HG02870 (cell line): Measurements from ENCODE around the gene SOX11.

Experiments used
- ATAC-seq: cut with Tn5 transposase; IDR thresholded peaks from one replicate; pipeline ENCODE4 v1.9.1; 2021; ENCODE audit warnings: mild to moderate bottlenecking, moderate library complexity; ENCODE audit not compliant: unreplicated experiment

Gene SOX11

DNA sequence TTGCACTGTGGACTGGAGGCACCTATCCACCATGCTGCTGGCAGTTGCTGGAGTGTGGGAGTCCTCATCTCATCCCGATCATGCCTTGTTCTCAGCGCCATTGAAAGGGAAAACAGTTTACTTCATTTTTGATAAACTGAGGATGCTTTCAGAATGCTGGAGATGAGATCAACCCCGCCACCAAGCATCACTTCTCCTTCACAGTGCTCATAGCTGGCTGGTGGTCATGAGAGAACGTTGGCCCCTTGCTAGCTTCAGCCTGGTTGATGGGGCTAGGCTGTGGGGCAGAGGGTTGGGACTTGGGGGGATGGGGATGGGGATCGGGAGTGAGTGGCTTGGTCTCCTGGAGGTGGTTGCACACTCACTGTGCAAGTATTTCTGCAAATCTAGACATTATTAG is 30.1 kb downstream of the SOX11 start:
- no peak for ATAC-seq

DNA sequence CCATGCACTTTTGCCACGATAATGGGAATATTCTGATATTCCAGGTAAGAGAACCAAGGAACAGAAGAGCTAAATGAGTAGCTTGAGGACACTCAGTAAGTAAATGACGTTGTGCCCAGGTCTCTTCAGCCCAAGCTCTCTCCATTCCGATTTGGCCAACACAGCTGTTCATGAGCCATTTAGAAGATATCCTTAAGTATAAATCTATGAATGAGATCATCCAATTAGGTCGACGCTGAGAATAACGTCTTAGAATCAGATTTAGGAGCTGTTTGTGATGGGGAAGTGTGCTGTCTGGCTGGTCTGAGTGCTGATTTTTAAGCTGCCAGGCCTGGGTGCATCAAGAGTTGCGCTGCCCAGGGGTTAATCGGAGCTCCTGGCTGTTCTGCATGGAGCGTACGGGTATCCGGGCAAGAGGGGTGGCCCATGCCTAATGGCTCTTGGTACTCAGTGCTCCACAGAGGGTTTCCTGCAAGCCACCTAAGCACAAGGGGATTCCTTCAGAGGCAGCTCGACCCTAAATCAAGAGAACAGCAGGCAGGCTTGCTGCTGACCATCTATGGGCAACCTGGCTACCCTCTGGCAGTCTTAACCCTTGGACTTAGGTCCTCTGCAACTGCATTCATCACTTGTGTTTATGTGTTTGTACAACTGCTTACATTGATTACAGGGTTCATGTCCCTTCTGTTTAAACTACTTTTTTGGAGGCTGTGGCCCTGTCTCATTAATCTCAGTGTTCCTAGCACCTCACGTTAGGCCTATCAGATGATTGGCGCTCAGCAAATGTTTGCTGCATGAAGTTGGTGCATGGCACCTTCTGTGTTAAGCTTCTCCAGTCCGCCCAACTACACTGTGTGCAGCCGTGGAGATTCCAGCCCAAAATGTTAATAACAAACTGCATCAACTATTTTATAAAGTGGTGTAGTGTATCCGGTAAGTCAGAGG is 31.9 kb downstream of the SOX11 start:
- ATAC-seq = no peak

GRCh38 chr2:5725072-5725471 is 32.9 kb downstream of the SOX11 start:
- ATAC-seq = no peak

DNA sequence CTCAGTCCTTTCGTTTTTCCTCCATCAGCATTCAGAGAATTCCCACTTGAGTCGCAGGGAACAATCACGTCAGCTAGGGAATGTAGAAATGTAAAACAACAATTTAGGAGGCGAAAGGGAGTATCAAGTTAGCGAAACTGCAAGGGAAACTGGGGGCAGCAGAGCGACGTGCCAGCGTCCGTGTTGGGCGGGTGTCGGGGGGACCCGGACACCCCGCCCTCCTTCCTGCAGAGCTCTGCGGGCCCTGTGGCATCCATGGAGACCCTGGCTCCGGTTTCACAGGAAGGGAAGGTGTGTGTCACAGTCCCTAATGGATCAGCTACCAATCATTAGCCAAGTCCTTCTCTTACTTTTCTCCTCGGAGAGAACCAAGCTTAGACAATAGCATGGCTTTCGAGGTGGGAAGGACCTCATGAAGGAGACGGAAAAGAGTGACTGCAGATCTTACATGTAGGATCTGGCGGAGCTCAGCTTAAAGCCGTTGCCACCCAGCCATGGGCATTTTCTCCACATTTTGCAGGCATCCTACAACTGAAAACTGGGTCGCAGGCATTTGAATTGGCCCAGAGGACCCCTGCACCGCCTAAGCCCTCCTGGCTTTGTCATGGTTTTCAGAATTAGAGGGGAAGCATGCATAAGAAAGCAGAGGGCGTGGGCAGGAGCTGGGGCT is 33.7 kb downstream of the SOX11 start:
- no peak for ATAC-seq

DNA sequence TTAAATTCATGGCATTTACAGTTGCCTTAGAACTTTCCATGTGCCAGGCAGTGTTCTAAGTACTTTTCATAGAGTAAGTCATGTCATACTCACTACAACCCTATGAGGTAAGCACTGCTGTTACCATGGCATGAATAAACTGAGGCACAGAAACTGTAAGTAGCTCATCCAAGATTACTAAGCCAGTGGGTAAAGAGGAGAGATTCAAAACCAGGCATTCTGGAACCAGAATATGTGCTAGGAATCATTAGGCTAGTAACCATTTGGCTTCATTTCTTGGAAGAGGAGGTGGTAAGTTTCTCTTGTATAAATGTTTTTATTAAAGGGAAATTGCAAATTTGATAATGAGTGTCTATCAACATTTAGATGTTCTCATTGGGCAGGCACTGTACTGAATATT is 35.1 kb downstream of the SOX11 start:
- ATAC-seq = no peak

DNA sequence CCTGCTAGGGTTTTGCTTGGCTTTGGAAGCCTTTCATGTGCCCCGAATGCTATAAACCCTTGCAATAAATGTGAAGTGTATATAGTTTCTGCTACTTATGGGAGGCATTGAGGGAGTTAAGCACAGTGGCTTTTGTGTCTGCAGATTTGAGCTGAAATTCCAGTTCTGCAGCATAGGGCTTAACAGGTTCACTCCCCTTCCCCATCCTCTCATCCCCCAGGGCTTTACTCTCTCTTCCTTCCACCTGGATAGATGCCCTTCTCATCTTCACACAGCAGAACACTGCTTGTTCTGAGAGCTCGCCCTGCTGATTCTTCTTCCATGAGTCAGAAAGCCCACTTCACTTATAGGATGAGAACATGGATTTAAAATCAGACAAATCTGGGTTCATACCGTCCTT is 37.2 kb downstream of the SOX11 start:
- ATAC-seq = no peak

DNA sequence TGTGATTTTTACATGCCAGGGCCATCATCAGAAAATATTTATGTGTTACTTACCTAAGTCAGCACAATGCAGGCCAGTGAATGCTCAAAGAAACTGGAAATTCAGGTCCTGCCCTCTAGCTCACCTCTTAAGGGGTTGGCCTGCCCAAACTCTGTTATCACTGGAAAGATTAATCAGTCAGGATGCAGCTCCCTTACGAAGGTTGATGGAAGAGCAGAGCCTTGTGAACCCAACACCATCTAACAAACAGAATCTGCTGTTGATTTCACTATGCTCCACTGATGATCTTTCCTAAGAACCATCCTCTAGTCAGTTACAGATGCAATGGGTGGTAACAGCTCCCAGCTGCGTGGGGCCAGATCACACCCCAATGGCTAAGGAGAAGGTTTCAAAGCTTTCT is 38.2 kb downstream of the SOX11 start:
- ATAC-seq = no peak

DNA sequence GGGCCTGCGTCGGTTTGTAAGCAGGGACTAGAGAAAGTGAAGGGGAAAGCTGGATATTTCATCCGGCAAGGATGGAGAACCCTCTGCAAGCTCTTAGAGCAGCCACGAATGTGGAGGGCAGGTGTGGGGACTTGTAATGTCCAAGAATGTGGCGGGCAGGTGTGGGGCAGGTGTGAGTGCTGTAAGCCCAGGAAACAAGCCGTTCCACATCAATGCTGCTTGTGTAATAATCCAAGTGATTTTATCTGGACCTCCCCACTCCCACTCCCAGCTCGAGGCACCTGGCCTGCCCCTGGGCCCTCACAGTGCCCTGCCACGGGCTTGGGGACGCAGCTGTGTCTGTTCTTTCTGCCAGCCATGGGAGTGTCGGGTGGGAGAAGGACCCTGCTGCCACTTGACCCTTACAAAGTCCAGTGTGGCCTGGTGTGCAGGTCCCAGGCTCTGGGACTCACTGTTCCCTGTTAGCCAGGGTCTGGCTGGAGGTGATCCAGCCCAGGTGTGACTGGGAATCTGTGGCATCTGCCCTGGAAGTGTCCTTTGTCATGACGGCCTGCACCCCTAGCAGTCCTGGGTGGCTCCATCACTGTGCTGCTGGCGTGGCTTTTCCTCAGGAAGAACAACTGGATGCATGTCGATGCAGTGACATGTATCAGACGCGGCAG is 42.8 kb downstream of the SOX11 start:
- no peak for ATAC-seq

DNA sequence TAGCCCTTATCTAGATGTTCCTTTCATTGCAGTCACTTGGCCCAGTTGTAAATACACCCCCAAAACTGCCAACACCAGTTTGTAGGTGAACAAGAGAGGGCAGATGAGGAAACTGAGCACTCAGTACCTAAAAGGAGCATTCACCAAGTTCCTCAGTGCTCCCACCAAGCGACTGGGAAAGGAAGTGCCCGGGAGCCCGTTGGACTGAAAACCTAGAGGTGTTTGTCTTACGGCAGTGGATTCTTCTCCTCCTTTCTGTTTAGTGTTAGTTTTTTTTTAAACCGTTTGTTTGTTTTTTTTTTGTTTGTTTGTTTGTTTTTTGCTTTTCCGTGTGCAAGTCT is 43.3 kb downstream of the SOX11 start:
- ATAC-seq = no peak

- no peak for ATAC-seq
These were observed 43.9 kb downstream of the SOX11 start for GRCh38 chr2:5736050-5736449.

GRCh38 chr2:5736886-5737285 is 44.7 kb downstream of the SOX11 start:
- no peak for ATAC-seq

DNA sequence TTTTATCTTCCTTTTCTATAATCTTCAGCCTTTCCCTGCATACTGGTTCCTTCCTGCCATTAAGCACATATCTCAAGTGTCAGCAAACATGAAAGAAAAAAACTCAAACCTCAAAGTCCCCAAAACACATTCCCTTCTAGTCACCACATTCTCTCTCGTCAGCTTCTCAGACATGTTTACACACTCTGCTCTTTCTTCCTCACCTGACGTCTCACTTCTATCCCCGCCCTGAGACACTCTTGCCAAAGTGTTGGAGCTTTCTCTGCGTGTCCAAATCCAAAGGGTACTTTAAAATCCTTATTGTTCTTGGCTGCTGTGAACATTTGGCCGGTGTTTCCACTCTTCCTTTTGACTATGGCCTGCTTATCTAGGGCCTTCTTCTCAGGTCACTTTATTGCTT is 47.9 kb downstream of the SOX11 start:
- no peak for ATAC-seq

- ATAC-seq = no peak
These were observed 48.6 kb downstream of the SOX11 start for GRCh38 chr2:5740817-5741216.

DNA sequence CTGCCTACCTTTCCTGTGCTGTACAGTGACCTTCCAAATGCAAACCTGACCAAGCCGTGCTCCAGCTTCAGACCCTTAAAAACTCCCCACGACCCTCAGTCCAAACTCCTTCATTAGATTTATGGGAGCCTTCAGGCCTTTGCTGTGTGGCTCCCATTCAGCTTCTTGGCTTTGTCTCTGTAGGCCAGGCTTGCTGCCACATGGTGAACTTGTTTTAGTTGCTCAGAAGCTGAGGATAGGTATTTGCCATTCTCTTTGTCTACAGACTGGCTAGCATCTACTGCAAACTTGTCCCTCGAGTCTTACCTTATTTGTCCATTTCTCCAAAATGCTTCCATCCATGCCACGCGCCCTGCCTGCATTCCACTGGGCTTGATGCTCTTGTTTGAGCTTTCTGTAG is 49.1 kb downstream of the SOX11 start:
- no peak for ATAC-seq

GRCh38 chr2:5742126-5742525 is 49.9 kb downstream of the SOX11 start:
- ATAC-seq = no peak

DNA sequence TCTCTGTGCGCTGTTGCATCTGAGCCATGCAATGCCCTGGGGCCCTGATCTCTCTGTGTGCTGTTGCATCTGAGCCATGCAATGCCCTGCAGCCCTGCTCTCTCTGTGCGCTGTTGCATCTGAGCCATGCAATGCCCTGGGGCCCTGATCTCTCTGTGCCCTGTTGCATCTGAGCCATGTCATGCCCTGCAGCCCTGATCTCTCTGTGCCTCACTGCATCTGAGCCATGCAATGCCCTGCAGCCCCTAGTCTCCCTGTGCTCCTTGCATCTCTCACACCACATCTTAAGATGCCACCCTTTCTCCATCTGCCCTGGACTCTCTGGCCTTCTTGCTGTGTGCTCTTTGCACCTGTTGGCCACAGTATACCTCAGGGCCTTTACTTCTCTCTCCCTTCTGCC is 56.2 kb downstream of the SOX11 start:
- ATAC-seq = no peak

DNA sequence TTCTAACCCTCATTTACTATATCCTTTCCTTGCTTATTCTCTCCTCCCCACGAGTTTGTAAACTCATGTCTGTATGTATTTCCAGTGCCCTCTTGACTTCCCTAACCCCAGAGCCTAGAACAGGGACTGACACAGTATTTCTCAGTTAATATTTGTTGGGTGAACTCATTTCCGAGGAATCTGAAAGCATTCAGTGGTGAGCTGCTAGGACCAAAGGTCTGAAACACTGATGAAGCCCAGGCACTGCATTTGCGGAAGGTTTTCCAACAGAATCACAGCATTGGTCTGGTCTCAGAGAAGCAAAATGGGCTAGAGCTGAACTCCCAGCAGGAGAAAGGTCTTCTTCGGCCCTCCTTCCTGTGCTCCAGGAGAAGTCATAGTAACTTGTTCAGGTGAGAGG is 56.8 kb downstream of the SOX11 start:
- no peak for ATAC-seq

DNA sequence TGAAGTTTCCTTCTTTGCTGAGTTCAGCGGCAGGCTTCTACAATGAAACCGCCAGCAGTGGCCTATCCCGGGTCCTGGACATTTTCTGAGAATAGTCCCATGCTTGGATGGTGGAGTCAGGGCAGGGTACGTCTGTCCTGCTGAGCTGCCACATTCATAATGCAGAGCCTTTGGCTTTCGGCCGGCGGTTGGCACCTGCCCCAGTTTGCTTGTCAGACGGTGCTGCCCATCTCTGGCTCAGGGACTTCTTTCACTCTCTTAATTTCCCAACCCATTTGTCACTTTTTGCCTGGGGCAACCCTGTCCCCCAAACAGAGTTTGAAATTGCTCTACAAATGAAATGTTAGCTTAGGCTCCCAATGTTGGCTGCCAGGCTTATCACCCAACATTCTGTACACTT is 57.2 kb downstream of the SOX11 start:
- ATAC-seq = no peak
